ENCODE measurements around the gene IRF3. TPM values are rescaled to one million over a fixed set of nuclear protein-coding genes. Genes with fewer than 3 reads are reported as not detected.

The IRF3 gene
- total RNA-seq, 1 donor from 2014 or later, result 149 TPM

DNA sequence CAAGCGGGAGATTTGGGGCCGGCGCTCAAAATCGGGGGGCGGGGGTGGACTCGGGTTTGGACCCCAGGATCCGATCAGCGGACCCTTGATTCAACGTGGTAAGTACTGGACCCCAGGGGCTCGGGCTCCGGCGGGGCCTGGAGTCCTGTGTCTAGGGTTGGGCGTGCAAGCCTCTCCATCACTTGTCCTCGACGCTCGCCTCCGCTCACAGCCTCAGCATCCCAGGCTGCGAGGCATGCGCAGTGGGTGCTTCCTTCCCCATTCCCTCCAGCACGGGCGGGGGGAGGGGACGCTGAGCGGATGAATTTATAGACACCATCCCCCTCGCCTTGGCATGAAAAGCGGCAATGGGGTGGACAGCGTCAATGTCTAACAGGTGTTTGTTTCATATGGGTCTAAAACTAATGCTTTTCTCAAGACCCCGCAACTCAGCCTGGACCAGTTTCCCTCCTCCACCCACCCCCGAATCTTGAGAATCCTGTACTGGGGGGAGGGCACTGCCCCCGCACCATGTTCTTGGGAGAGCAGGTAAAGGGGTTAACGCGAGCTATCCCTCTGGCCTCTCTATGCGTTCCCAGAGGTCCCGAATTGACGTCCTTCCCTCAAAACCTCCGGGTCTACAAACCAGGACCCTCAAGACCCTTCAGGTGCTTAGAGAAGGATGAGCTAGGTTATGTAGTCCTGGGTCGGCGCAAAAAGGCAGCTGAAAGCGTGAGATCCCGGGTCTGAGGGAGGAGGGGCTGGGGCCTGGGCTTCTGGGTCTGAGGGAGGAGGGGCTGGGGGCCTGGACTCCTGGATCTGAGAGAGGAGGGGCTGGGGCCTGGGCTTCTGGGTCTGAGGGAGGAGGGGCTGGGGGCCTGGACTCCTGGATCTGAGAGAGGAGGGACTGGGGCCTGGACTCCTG, 25.8 kb upstream of the IRF3 start:
- Mint-ChIP-seq H3K27ac (no peak overlapping the region), H3K9me3 (no peaks in the 10 kb centered on the region), H3K36me3 (ENCODE audit: low read depth) (peaks cover 18% of the 10 kb centered on the region), H3K4me3 (peak overlapping the region; percentile 77), H3K4me1 (ENCODE audit: low read depth) (peaks cover 19% of the 10 kb centered on the region), H3K27me3 (ENCODE audit: insufficient read depth) (peaks cover 14% of the 10 kb centered on the region)
- intact Hi-C loops (cut with micrococcal nuclease), result no loop called here
- no peak for DNase-seq (ENCODE audit: low spot score)

DNA sequence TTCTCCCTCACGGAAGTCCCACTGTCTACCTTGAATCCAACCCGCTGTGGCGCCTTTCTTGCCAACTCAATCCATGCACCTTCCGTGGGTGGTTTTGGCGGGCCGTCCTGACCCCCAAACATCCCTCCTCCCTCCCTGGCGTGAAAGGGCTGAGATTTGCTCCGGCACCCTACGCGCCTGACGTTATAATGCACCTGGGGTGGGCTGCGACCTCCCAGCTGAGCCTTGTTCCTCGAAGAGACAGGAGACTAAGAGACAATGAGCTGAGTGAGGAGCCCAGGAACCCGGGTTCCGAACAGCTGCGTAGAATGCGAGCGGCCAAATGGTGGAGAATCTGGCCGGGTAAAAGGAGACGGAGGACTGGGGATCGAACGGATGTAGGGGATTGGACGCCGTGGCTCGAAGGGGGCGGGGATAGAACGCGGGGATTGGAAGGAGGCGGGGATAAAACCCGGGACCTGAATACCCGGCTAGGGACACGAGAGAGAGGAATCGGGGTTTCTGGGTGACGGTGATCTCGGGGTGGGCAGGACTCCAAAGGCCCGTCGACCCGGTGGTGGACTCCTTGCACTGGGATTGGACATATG, 25.1 kb upstream of the IRF3 start, which contains the start of gene CPT1C:
Gene CPT1C (plus strand): TSS at position 461 of the 587 bp plus-strand sequence. CDS start 1,137 bp downstream, outside the sequence.
- peaks cover 19% of the 10 kb centered on the region for H3K4me1 Mint-ChIP-seq (ENCODE audit: low read depth)
- peak within 1 kb of the TSS; percentile 77 for H3K4me3 Mint-ChIP-seq
- no peak for DNase-seq (ENCODE audit: low spot score)
- H3K36me3 Mint-ChIP-seq (ENCODE audit: low read depth), result peaks cover 19% of the 10 kb centered on the region
- peaks cover 14% of the 10 kb centered on the region for H3K27me3 Mint-ChIP-seq (ENCODE audit: insufficient read depth)
- no peaks in the 10 kb centered on the region for H3K9me3 Mint-ChIP-seq
- intact Hi-C loops (cut with micrococcal nuclease), result no loop called here
- H3K27ac Mint-ChIP-seq, result peak within 1 kb of the TSS; percentile 70

DNA sequence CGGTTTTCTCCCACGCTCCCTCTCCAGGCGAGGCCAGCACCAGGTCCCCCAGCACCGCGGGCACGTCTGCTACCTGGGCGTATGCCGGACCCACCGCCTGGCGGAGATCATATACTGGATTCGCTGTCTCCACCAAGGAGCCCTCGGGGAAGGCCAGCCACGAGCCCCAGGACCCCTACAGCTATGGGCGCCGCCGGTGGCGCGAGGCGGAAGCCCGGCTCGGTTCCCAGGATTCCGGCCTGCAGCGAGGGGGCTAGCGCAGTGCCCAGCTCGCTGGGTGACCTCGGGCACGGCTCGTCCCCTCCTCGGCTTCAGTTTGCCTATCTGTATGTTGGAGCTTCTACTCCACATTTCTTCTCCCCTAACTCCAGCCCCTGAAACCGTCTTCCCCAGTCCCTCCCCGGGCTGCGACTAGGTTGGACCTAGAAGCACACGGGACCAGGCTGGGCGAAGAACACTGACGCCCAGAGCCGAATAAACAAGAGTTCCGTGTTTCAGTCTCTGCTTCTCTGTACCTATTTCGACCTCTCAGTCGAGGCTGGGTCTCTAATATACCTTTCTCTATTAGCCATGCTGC, 24.5 kb upstream of the IRF3 start:
- peaks cover 19% of the 10 kb centered on the region for H3K4me1 Mint-ChIP-seq (ENCODE audit: low read depth)
- peaks cover 14% of the 10 kb centered on the region for H3K27me3 Mint-ChIP-seq (ENCODE audit: insufficient read depth)
- no peaks in the 10 kb centered on the region for H3K9me3 Mint-ChIP-seq
- peaks cover 25% of the 10 kb centered on the region for H3K36me3 Mint-ChIP-seq (ENCODE audit: low read depth)
- peak overlapping the region; percentile 70 for H3K27ac Mint-ChIP-seq
- DNase-seq (ENCODE audit: low spot score), result no peak
- H3K4me3 Mint-ChIP-seq, result peak overlapping the region; percentile 77
- intact Hi-C loops (cut with micrococcal nuclease), result no loop called here

DNA sequence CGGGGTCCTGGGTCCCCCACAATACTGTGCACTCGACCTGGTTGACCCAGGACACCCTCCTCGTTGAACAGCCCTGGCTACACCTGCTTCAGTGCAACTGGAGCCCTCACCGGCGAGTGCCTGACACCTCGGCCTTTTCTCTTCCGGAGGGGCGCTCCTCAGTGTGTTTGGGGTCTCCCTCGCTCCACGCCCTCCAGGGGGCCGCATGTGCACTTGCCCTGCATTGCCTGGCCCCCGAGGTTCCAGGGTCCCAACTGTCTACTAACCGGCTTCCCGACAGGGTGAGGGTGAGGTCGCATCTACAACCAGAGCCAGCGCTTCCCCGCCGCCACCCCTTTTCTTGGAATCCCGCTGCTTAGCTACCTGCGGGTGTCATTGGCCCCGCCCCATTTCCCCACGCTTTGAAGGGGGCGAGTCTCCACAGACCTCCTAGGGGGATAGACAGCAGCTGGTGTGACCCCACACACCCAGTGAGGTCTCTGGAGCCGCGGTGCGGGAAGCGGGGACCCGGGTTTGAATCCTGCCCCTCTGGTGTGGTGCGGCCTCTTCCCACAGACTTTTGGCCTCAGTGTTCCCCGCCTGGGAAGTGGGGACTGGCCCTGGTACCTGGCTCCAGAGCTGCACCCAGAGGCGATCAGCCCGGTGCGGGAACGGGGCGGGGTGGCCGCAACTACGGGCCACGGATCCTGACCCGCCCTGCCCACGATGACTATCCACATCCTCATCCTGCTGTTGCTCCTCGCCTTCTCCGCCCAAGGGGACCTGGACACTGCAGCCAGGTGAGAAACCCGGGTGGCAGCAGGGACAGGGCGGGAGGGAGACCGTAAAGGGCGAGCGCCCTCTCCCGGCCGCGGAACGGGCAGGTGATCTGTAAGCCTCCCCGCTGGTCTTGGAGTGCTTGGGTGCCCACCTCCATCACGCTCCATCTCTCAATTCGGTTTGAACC, 23.7 kb upstream of the IRF3 start, which contains the start of gene ADM5:
Gene ADM5 (plus strand): TSS at position 462 of the 946 bp plus-strand sequence. CDS start 244 bp downstream, at position 706.
- peaks cover 19% of the 10 kb centered on the region for H3K4me1 Mint-ChIP-seq (ENCODE audit: low read depth)
- H3K36me3 Mint-ChIP-seq (ENCODE audit: low read depth), result peaks cover 26% of the 10 kb centered on the region
- intact Hi-C loops (cut with micrococcal nuclease), result no loop called here
- no peaks in the 10 kb centered on the region for H3K9me3 Mint-ChIP-seq
- H3K27me3 Mint-ChIP-seq (ENCODE audit: insufficient read depth), result peaks cover 14% of the 10 kb centered on the region
- no peak for DNase-seq (ENCODE audit: low spot score)
- peak within 1 kb of the TSS; percentile 70 for H3K27ac Mint-ChIP-seq
- peak within 1 kb of the TSS; percentile 5 for H3K4me3 Mint-ChIP-seq

DNA sequence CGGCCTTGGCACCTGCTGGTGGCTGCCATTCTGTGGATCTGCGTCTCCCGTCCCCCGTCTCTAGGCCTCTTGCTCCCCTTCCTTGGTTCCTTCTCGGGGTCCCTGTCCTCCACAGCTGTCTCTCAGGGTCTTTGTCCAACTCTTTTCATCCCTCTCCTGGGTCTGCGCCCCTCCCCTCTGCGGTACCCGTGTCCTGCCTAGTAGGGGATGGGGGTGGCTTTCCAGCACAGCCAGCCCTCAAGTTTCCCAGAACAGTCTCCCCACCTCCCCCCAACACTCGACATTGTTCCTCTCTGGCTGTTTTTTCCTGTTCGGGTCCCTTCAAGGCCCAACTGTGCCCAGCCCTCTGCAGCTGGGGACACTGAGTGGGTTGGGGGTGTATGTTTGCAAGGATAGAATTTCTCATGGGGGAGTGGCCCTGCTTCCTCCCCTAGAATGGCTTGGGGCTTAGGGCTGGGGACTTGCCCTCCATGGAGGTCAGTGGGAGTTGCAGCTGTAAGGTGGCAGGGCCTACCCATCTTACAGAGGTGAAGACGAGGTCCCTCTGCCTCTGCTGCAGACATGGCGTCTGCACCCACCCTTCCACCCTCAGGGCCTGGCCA, 23.0 kb upstream of the IRF3 start:
- intact Hi-C loops (cut with micrococcal nuclease), result no loop called here
- Mint-ChIP-seq H3K4me1 (ENCODE audit: low read depth) (peaks cover 19% of the 10 kb centered on the region), H3K27ac (no peak overlapping the region), H3K27me3 (ENCODE audit: insufficient read depth) (peaks cover 14% of the 10 kb centered on the region), H3K9me3 (no peaks in the 10 kb centered on the region), H3K4me3 (no peak overlapping the region), H3K36me3 (ENCODE audit: low read depth) (peaks cover 33% of the 10 kb centered on the region)
- DNase-seq (ENCODE audit: low spot score), result no peak

DNA sequence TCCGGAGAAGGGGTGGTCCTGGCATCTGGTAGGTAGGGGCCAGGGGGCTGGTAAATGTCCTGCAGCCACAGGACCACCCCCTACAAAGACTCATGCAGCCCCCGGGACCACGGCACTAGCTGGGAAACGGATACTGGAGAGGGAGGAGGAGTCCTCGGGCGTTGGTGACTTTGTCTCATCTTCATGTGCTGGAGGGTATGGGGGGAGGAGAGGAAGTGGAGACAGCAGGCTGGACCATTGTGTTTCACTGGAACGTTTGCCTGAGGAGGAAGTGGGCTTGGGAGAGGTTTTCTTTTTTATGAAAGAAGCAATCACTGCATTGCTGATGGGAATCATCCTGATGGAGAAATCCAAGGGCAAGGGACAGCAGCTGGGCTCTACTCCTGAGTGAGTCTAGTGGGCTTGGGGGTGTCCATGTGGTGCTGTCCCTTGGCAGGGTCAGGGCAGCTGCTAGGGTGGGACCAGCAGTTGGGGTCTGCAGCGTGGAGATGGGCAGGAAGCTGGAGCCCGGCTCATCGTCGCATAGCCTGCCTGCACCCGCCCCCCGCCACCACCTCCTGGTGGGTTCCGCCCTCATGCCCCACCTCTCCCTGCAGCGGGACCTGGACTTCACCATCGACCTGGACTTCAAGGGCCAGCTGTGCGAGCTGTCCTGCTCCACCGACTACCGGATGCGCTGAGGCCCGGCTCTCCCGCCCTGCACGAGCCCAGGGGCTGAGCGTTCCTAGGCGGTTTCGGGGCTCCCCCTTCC, 22.1 kb upstream of the IRF3 start:
- H3K36me3 Mint-ChIP-seq (ENCODE audit: low read depth), result peaks cover 34% of the 10 kb centered on the region
- H3K27me3 Mint-ChIP-seq (ENCODE audit: insufficient read depth), result peaks cover 14% of the 10 kb centered on the region
- intact Hi-C loops (cut with micrococcal nuclease), result no loop called here
- peak overlapping the region; percentile 2 for H3K4me3 Mint-ChIP-seq
- H3K9me3 Mint-ChIP-seq, result no peaks in the 10 kb centered on the region
- H3K27ac Mint-ChIP-seq, result no peak overlapping the region
- DNase-seq (ENCODE audit: low spot score), result no peak
- peaks cover 19% of the 10 kb centered on the region for H3K4me1 Mint-ChIP-seq (ENCODE audit: low read depth)

DNA sequence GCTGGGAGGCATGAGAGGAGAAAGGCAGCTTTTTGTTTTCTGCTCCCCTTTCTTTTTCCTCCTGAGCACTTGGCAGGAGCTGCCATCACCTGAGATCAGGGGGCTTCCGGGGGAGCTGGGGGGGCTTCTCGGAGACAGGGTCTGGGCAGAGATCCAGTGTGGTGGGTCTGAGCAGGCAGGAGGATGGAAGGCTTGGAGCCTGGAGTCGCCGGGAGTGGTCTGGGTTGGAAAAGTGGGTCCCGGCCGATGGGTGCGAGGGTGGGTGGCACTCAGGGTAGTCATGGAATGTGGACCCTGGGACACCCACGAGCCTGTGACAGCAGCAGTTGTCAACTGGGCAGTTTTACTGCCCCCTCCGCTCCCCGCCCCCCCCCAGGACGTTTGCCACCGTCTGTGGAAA, 21.5 kb upstream of the IRF3 start:
- peaks cover 12% of the 10 kb centered on the region for H3K27me3 Mint-ChIP-seq (ENCODE audit: insufficient read depth)
- no peaks in the 10 kb centered on the region for H3K9me3 Mint-ChIP-seq
- H3K27ac Mint-ChIP-seq, result no peak overlapping the region
- H3K4me3 Mint-ChIP-seq, result no peak overlapping the region
- H3K4me1 Mint-ChIP-seq (ENCODE audit: low read depth), result peaks cover 19% of the 10 kb centered on the region
- intact Hi-C loops (cut with micrococcal nuclease), result no loop called here
- DNase-seq (ENCODE audit: low spot score), result no peak
- peaks cover 39% of the 10 kb centered on the region for H3K36me3 Mint-ChIP-seq (ENCODE audit: low read depth)

DNA sequence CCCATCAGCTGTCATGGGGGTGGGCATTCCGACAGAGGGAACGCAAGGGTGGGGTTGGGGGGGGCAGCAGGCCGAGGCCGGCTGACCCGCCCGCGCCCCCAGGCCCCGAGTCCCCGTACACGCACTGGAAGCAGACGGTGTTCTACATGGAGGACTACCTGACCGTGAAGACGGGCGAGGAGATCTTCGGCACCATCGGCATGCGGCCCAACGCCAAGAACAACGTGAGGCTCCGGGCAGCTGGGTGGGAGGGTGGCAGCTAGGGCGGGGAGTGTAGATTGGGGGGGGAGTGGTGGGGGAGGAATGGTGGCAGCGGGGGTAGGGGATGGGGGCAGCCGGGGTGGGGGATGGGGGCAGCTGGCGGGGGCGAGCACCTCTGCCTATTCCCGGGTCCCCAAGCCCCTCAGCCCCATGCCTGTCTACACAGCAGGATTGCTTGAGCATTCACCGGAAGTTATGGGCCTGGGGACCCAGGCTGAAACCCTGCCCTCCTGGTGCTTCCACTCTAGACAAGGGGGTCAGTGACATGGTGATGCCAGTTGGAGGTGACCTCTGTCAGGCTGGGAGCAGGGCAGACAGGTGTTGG, 20.9 kb upstream of the IRF3 start:
- Mint-ChIP-seq H3K4me3 (no peak overlapping the region), H3K9me3 (no peaks in the 10 kb centered on the region), H3K27ac (no peak overlapping the region), H3K27me3 (ENCODE audit: insufficient read depth) (peaks cover 12% of the 10 kb centered on the region), H3K36me3 (ENCODE audit: low read depth) (peaks cover 41% of the 10 kb centered on the region), H3K4me1 (ENCODE audit: low read depth) (peaks cover 19% of the 10 kb centered on the region)
- DNase-seq (ENCODE audit: low spot score), result no peak
- intact Hi-C loops (cut with micrococcal nuclease), result no loop called here

DNA sequence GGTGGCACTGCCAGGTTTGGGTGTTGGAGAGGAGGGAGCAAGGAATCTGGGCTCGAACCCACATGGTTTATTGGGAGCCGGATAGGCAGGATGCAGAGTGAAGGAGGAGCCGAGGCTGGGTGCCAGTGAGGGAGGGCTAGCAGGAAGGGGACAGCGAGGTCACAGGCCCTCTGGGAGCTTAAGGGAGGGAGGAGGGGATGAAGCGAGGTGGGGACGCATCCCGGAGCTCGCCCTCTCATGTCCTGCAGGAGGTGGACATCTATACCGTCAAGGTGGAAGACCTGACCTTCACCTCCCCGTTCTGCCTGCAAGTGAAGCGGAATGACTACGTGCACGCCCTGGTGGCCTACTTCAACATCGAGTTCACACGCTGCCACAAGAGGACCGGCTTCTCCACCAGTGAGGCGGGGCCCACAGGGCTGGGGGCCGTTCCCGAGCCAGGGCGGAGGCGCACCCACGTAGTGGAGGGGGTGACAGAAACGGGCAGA, 20.2 kb upstream of the IRF3 start:
- Mint-ChIP-seq H3K9me3 (no peaks in the 10 kb centered on the region), H3K27me3 (ENCODE audit: insufficient read depth) (peaks cover 10% of the 10 kb centered on the region), H3K36me3 (ENCODE audit: low read depth) (peaks cover 44% of the 10 kb centered on the region), H3K4me3 (no peak overlapping the region), H3K27ac (peak overlapping the region; percentile 34), H3K4me1 (ENCODE audit: low read depth) (peaks cover 17% of the 10 kb centered on the region)
- DNase-seq (ENCODE audit: low spot score), result no peak
- intact Hi-C loops (cut with micrococcal nuclease), result no loop called here

DNA sequence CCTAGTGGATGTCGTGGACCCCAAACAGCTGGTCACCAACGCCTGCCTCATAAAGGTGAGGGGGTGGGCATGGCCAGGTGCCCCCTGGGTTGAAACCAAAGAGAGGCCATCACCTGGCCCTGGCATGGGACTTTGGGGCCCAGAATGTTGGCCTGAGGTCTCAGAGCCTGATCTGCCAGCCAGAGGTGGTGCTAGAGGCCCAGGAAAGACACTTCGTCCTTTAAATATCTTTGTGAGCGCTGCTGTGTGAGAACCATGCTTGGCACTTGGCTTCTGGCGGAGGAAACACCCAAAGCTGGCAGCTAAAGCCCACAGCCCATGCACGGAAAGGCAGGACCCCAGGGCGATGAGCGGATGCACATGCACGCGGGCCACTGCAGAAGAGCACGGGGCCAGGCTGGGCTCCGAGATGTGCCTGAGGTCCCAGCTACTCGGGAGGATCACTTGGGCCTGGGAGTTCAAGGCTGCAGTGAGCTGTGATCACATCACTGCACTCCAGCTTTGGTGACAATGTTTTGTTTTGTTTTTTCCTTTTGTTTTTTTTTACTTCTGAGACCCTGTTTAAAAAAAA, 19.4 kb upstream of the IRF3 start:
- Mint-ChIP-seq H3K9me3 (no peaks in the 10 kb centered on the region), H3K4me1 (ENCODE audit: low read depth) (peaks cover 12% of the 10 kb centered on the region), H3K27ac (no peak overlapping the region), H3K27me3 (ENCODE audit: insufficient read depth) (peaks cover 4% of the 10 kb centered on the region), H3K36me3 (ENCODE audit: low read depth) (peaks cover 44% of the 10 kb centered on the region), H3K4me3 (no peak overlapping the region)
- no peak for DNase-seq (ENCODE audit: low spot score)
- intact Hi-C loops (cut with micrococcal nuclease), result no loop called here
